Tibial artery (tissue), 4 donors: ENCODE results near the gene LIME1.

ENCODE experiments used
- DNase-seq, 2 donors: peaks; one replicate each; pipeline ENCODE4 v3.0.0-alpha.2; 2019
- H3K27ac ChIP-seq, 2 donors: fragments of 200-600 bp; sonication (generic) in 1 of 2; 1 replicate in 1 of 2; 2 replicates in 1 of 2; pipeline ENCODE4 v1.5.1; 2018 to 2019; ENCODE audit warnings: mild to moderate bottlenecking in 1 of 2
- H3K27me3 ChIP-seq, 2 donors: fragments of 200-600 bp; sonication (generic) in 1 of 2; one replicate each; pipeline versions ENCODE4 v1.5.1 to v1.6.0; 2016 to 2019
- H3K36me3 ChIP-seq, 3 donors: fragments of 200-600 bp; sonication (generic) in 2 of 3; one replicate each; pipeline ENCODE4 v1.5.1; 2016 to 2019; ENCODE audit warnings: mild to moderate bottlenecking in 2 of 3
- H3K4me1 ChIP-seq, 4 donors: fragments of 200-600 bp; sonication (generic) in 2 of 4; 1 replicate in 3 of 4; 2 replicates in 1 of 4; pipeline ENCODE4 v1.5.1; 2016 to 2019
- H3K4me3 ChIP-seq, 2 donors: fragments of 200-600 bp; sonication (generic) in 1 of 2; 1 replicate in 1 of 2; 2 replicates in 1 of 2; pipeline ENCODE4 v1.5.1; 2018 to 2019; ENCODE audit warnings: mild to moderate bottlenecking in 2 of 2
- H3K9me3 ChIP-seq, 3 donors: fragments of 200-600 bp; sonication (generic) in 1 of 3; one replicate each; pipeline ENCODE4 v1.5.1; 2016 to 2019
- intact Hi-C: fragments of 100-400 bp; cut with DNase I; formaldehyde crosslinking; loops from one replicate; pipeline ENCODE4 v1.15.0; 2023; ENCODE audit warnings: low total_unique reads
- TF ChIP-seq, protein P1 (sequence below), 2 experiments: fragments of 200-600 bp in 1 of 2; fragments of 450-650 bp in 1 of 2; IDR thresholded peaks; one replicate each; pipeline ENCODE4 v1.5.1; 2017 to 2019; ENCODE audit warnings: antibody characterized with exemption in 2 of 2, mild to moderate bottlenecking in 1 of 2, moderate library complexity in 1 of 2

The LIME1 gene

DNA sequence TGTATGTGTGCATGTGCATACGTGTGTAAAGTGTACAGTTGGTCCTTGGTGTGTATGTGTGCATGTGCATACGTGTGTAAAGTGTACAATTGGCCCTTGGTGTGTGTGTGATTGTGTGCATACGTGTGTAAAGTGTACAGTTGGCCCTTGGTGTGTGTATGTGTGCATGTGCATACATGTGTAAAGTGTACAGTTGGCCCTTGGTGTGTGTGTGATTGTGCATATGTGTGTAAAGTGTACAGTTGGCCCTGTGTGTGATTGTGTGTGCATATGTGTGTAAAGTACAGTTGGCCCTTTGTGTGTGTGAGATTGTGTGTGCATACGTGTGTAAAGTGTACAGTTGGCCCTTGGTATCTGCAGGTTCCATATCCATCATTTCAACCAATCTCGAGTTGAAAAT lies 5.1 kb upstream of the LIME1 start:
- Histone ChIP-seq H3K27ac (no peak overlapping the region), H3K36me3 (peaks cover 24 to 49% (median 45%) of the 10 kb centered on the region in 3 donors), H3K4me3 (no peak overlapping the region), H3K27me3 (no peaks in the 10 kb centered on the region), H3K4me1 (no peaks in the 10 kb centered on the region), H3K9me3 (peaks cover 0 to under 1% (median 0%) of the 10 kb centered on the region in 3 donors)
- peak in 1 of 2 donors; percentile 6 for DNase-seq
- intact Hi-C loops, result loop anchor here (10.0 kb wide), 2 partner anchors 77 to 133 kb away; partner anchors contain the start of genes ABHD16B, RTEL1, STMN3 and TPD52L2
- TF ChIP-seq, protein P1, sequence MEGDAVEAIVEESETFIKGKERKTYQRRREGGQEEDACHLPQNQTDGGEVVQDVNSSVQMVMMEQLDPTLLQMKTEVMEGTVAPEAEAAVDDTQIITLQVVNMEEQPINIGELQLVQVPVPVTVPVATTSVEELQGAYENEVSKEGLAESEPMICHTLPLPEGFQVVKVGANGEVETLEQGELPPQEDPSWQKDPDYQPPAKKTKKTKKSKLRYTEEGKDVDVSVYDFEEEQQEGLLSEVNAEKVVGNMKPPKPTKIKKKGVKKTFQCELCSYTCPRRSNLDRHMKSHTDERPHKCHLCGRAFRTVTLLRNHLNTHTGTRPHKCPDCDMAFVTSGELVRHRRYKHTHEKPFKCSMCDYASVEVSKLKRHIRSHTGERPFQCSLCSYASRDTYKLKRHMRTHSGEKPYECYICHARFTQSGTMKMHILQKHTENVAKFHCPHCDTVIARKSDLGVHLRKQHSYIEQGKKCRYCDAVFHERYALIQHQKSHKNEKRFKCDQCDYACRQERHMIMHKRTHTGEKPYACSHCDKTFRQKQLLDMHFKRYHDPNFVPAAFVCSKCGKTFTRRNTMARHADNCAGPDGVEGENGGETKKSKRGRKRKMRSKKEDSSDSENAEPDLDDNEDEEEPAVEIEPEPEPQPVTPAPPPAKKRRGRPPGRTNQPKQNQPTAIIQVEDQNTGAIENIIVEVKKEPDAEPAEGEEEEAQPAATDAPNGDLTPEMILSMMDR (IDR thresholded peaks at IDR 0.05), result no peak

DNA sequence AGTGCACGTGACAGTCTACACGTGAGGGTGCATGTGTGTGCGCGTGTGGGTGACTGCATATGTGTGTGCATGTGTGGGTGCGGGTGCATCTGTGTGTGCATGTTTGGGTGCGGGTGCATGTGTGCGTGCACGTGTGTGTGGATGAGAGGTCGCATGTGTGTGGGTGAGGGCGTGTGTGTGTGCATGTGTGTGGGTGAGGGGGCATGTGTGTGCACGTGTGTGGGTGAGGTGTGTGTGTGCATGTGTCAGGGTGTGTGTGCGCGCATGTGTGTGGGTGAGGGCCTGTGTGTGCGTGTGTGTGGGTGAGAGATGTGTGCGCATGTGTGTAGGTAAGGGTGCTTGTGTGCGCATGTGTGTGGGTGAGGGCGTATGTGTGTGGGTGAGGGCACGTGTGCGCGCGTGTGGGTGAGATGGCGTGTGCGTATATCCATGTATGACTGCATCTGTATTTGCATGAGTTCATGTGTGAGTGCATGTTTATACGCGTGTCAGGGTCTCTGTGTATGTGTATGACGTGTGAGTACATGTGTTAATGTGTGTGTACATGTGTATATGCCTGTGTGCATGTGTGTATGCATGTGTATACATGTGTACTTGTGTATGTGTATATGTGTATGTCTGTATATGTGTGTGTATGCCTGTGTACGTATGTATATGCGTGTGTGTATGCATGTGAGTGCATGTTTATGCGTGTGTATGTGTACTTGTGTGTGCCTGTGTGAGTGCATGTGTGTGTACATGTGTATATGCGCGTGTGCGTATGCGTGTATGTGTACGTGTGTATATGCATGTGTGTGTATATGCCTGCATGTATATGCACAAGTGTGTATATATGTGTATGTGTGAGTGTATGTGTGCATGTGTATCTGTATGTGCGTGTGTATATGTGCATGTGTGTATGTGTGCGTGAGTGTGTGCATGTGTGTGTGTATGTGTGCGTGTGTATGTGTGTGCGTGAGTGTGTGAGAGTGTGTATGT lies 4.1 kb upstream of the LIME1 start:
- H3K4me3 ChIP-seq, result no peak overlapping the region
- DNase-seq, result peak in 1 of 2 donors; percentile 20
- peaks cover 24 to 53% (median 45%) of the 10 kb centered on the region in 3 donors for H3K36me3 ChIP-seq
- no peaks in the 10 kb centered on the region for H3K9me3 ChIP-seq
- no peaks in the 10 kb centered on the region for H3K27me3 ChIP-seq
- intact Hi-C loops, result loop anchor here (10.0 kb wide), 2 partner anchors 78 to 132 kb away; partner anchors contain the start of genes ABHD16B, RTEL1, STMN3 and TPD52L2
- TF ChIP-seq, protein P1 (IDR thresholded peaks at IDR 0.05), result no peak
- H3K27ac ChIP-seq, result no peak overlapping the region
- peaks cover 0 to 4% (median 2%) of the 10 kb centered on the region in 4 donors for H3K4me1 ChIP-seq

DNA sequence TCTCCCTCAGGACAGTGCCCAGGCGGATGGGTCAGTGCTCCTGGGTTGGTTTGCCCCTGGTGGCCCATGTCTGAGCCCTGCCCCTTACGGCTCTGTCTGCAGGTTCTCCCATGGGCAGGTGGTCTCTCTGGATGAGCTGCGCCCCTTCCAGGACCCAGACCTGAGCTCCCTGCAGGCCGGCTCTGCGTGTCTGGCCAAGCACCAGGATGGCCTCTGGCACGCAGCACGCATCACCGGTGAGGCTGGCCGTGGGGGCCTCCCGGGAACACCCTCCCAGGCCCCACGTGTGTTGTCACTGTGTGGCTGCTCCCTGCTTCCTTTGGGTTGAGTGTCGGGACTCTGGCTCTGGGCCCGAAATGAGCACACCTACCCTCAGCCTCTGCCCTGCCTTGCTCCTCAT lies 3.3 kb upstream of the LIME1 start:
- no peaks in the 10 kb centered on the region for H3K9me3 ChIP-seq
- H3K4me1 ChIP-seq, result peaks cover 0 to 11% (median 8%) of the 10 kb centered on the region in 4 donors
- intact Hi-C loops, result loop anchor here (10.0 kb wide), 2 partner anchors 78 to 132 kb away; partner anchors contain the start of genes ABHD16B, RTEL1, STMN3 and TPD52L2
- DNase-seq, result peak in 1 of 2 donors; percentile 53
- no peak overlapping the region for H3K27ac ChIP-seq
- H3K36me3 ChIP-seq, result peaks cover 24 to 51% (median 45%) of the 10 kb centered on the region in 3 donors
- no peaks in the 10 kb centered on the region for H3K27me3 ChIP-seq
- TF ChIP-seq, protein P1 (IDR thresholded peaks at IDR 0.05), result no peak
- no peak overlapping the region for H3K4me3 ChIP-seq

DNA sequence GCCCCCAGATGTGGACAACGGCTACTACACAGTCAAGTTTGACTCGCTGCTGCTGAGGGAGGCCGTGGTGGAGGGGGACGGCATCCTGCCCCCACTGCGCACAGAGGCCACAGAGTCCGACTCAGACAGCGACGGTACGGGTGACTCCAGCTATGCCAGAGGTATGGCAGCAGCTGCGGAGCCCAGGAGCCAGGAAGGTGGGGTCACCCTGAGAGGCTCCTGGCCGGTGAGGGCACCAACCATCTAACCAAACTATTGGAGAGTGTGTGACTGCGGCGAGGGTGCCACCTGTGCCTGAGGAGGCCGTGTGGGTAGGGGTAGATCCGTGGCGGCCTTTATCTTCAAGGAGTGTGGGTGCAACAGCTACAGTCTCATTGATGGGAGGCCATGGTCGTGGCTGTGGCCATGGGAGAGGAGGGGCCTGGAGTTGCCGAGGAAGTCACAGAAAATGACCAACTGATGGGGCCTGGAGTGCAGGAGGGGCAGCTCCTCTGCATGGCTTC lies 2.8 kb upstream of the LIME1 start:
- TF ChIP-seq, protein P1 (IDR thresholded peaks at IDR 0.05), result no peak
- Histone ChIP-seq H3K27ac (no peak overlapping the region), H3K4me1 (peaks cover 0 to 16% (median 13%) of the 10 kb centered on the region in 4 donors), H3K36me3 (peaks cover 24 to 47% (median 45%) of the 10 kb centered on the region in 3 donors), H3K9me3 (no peaks in the 10 kb centered on the region), H3K27me3 (no peaks in the 10 kb centered on the region), H3K4me3 (no peak overlapping the region)
- intact Hi-C loops, result loop anchor here (10.0 kb wide), 2 partner anchors 79 to 131 kb away; partner anchors contain the start of genes ABHD16B, RTEL1, STMN3 and TPD52L2
- DNase-seq, result peak in 1 of 2 donors; percentile 54

DNA sequence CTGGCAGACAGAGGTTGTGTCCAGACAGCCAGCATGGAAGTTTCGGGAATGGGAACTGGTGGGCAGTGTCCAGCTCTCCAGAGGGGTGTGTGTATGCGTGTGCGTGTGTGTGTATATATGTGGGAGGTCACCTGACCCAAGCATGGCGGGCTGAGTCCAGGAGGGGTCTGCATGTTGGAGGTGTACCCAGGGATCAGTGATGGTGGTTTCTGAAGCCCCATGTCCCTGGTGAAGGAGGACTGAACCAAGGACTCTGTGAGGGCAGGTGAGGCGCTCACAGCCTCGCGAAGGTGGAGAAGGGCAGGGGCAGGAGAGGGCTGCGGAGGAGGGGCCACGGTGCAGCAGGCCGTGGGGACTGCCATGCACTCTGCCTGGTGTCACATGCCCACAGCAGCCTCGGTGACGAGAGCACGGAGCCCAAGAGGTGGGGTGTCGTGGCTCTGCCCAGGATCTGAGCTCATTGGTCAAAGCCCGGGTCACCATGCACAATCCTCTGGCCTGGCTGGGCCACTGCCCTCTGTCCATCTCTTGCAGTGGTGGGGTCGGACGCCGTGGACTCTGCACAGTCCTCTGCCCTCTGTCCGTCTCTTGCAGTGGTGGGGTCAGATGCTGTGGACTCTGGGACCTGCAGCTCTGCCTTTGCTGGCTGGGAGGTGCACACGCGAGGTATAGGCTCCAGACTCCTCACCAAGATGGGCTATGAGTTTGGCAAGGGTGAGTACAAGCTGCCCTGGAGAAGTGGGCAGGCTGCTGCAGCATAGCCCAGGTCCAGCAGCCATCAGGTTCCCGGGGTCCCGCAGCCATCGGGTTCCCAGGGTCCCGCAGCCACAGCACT lies 2.1 kb upstream of the LIME1 start:
- Histone ChIP-seq H3K27me3 (no peaks in the 10 kb centered on the region), H3K4me1 (peaks cover 0 to 22% (median 18%) of the 10 kb centered on the region in 4 donors), H3K27ac (no peak overlapping the region), H3K4me3 (no peak overlapping the region), H3K36me3 (peaks cover 24 to 47% (median 45%) of the 10 kb centered on the region in 3 donors), H3K9me3 (no peaks in the 10 kb centered on the region)
- intact Hi-C loops, result loop anchor here (10.0 kb wide), 2 partner anchors 80 to 130 kb away; partner anchors contain the start of genes ABHD16B, RTEL1, STMN3 and TPD52L2
- DNase-seq, result peak in 1 of 2 donors; percentile 60
- TF ChIP-seq, protein P1 (IDR thresholded peaks at IDR 0.05), result no peak
